NK-92 (cell line): ENCODE results near the gene N4BP3.

Experiments
- DNase-seq: peaks from one replicate; lab custom pipeline; 2025; ENCODE audit not compliant: unreplicated experiment; lab: John Stamatoyannopoulos, UW

N4BP3 gene

DNA sequence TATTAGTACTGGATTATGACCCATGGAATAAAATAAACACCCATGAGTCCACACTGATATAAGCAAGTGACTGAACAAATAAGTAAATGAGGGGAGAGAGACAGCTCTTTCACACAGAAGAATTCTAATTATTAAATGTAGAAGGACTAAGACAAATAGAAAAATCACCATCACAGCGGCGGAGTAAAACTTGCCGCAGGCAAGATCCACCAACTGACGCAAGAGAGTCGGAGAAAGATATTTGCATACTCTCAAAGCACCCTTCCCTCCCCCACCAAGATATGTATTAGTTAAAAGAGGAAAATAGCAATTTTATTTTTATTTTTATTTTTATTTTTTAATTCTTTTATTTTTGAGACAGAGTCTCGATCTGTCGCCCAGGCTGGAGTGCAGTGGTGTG is 14.6 kb upstream of the N4BP3 start:
- DNase-seq = no peak

DNA sequence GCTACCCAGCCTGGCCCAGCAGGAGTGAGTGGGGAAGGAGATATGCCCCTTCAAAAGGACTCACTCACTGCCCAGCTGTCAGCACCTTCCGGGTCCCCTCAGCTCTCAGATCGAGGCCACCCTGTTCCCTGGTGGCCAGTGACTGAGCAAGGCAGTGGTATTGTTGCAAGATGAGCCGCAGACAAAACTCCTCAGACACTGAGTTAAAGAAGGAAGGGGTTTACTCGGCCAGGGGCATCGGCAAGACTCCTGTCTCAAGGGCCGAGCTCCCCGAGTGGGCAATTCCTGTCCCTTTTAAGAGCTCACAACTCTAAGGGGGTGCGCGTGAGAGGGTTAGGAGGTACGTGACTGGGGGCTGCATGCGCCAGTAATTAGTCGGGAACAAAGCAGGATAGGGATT is 9.7 kb upstream of the N4BP3 start:
- no peak for DNase-seq

DNA sequence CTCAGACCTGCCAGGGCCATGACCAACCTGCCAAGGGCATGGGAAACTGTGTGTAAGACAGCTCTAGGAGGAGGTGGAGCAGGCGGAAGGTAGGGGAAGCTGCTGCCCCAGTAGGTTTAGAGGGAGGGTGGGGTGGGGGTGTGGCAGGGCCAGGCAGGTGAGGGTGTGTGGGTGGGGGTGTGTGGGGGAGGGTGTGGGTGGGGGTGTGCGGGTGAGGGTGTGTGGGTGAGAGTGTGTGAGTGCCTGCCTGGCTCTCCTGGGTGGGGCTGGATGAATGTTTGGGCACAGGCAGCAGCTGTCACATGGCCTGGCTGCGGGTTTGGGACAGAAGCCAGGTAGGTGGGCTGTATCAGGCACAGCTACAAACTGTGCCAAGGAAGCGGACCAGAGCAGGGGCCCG is 8.8 kb upstream of the N4BP3 start:
- DNase-seq = no peak

DNA sequence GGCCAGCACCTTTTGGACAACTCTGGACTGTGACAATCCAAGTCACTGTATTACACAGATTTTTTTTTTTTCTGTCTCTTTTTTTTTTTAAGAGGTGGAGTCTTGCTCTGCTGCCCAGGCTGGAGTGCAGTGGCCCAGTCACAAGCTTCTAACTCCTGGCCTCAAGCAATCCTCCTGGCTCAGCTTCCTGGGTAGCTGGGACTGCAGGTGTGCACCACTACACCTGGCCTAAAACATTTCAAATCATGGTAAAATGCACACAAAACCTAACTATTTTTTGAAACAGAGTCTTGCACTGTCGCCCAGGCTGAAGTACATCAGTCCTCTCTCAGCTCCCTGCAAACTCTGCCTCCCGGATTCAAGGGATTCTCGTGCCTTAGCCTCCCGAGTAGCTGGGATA is 7.2 kb upstream of the N4BP3 start:
- no peak for DNase-seq

DNA sequence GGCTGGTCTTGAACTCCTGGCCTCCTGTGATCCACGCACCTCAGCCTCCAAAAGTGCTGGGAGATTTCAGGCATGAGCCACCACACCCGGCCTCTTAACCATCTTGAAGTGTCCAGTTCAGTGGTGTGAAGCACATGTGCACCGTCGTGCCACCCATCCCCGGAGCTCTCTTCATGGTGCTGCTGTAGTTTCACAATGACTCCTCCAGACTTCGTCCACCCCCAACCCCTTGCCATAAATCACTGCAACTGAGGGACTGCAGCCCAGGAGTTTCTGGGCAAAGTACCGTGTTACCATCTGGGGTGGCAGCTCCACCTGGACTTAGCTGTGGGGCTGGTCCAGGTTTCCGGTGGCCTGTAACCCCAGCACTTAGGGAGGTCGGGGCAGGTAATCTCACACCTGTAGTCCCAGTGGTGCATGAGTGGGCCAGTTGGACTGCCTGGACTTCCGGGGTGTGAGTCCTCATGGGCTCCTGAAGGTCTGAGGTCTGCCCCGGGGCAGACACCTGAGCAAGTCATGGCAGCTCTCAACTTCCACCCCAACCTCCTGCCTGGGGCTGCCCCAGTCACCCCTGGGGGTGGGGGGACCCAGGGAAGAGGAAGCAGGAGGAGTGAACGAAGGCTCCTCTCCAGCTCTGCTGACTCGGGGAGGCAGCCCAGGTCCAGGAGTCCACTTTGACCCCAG is 6.6 kb upstream of the N4BP3 start:
- DNase-seq = no peak

DNA sequence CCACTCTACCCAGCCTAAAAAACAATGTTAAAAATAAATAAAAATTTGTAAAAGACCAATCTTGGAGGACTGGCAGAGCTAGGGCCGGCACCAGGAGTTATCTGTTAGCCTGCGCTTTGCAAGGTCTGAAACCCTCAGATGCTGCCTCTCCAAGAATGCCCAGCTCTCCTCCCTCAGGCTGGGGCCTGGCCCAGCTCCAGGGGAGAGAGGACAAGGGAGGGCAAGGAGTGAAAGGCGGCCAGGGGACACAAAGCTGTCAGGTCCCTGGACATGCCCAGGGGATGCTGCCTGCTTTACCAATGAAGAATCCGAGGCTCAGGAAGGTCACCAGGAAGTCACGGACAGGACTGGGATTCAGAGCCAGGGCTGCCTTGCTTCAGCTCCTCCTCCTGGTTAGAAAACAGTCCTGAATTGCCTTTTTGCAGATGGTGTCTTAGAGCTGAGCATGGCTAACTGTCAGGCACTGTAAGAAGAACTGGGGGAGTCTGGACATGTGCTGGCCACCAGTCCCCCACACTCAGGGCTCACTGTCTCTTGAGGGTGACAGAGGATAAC is 5.5 kb upstream of the N4BP3 start:
- no peak for DNase-seq

DNA sequence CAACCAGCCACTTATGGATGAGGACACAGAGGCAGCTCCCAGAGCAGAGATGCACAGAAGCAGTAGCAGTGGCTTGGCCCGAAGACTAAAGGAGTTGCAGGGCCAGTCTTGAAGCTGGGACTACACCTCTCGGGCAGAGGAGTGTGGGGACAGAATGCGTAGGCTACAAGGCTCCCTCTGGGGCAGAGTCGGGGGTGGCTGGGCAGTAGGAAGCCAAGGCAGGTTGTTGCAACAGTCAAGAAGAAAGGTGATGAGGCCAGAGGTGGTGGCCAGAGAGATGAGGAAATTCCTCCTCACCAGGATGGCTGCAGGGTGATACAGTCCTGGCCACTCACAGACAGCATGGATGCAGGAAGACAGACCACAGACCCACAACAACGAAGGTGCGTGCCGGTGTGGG is 4.9 kb upstream of the N4BP3 start:
- DNase-seq = no peak

DNA sequence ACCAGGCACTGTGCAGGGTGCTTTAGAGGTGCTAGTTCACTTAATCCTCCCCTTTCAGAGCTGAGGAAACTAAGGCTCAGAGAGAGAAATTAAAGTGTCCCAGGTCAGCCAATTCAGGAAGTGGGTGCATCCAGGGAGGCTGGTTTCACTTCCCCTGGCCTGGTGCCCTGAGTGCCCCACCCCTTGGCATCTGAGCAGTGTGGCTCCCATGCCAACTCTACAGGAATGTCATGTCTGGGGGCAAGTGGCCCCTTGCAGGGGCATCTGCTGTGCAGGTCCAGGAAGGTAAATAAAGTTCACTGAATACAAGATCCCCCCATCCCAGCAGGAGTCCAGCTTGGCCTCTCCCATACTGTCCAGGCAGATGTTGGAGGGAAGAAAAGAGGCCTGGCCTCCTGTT is 4.4 kb upstream of the N4BP3 start:
- DNase-seq = no peak

DNA sequence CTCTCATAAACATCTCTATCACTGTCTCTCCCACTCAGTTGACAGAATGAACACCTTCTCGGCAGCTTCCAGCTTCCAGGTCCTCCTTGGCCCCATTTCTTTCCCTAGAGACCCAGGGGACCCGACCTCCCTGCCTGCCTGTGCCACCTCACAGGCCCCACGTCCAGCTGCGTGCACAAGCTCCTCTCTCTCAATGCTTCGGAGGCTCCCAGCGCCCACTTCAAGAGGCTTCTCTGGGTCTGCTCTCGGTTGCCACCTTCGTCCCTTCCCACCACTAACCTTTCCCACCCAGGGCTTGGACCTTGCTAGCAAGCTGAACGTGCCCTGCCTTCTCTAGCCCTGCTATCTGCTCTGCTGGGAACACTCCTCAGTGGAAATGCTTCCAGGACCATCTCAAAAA is 2.8 kb upstream of the N4BP3 start:
- no peak for DNase-seq

DNA sequence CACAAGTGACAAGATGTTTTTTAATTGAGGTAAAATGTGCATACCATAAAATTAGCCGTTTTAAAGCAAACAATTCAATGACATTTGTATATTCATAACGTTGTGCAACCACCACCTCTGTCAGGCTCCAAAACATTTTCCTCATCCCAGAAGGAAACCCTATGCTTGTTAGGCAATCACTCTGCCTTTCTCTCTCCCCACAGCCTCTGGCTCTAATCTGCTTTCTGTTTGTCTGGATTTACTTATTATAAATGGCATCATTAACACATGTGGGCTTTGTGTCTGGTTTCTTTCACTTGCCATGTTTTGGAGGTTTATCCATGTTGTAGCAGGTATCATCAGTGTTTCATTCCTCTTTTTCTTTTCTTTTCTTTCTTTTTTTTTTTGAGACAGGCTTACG is 1.4 kb upstream of the N4BP3 start:
- DNase-seq = no peak

DNA sequence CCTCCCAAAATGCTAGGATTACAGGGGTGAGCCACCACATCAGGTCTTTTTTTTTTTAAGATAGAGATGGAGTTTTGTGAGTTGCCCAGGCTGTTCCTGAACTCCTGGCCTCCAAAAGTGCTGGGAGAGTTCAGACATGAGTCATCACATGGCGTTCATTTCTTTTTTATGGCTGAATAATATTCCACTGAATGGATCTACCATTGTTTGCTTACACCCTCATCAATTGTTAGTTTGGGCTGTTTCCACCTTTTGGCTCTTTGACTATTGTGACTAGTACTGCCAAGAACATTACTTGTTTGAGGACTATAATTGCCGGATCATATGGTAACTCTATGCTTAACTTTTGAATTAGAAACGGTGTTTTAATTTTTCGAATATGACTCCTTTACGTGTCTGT is 787 bp upstream of the N4BP3 start:
- no peak for DNase-seq

DNA sequence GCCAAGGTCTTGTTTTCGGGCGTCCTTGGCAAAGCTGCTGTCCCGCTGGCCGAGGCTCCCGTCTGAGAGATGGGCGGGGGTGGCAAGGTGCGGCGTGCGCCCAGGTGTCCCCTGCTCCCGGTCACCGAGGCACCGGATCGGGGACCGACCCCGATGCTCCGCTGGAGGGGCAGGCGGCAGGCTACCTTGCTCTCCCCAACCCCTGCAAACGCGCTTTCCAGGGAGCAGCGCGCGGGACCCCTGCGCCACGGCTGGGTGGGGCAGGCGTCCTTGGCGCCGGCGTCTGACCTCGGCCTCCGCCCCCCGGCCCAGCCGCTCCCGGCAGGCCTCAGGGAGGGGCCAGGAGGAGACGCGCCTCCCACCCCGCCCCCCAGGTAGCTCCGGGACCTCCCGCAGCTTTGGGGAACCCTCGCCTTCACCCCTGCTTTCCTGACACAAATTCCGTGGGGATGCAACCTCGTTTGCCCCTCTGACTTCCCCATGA is 551 bp downstream of the N4BP3 start:
- no peak for DNase-seq

DNA sequence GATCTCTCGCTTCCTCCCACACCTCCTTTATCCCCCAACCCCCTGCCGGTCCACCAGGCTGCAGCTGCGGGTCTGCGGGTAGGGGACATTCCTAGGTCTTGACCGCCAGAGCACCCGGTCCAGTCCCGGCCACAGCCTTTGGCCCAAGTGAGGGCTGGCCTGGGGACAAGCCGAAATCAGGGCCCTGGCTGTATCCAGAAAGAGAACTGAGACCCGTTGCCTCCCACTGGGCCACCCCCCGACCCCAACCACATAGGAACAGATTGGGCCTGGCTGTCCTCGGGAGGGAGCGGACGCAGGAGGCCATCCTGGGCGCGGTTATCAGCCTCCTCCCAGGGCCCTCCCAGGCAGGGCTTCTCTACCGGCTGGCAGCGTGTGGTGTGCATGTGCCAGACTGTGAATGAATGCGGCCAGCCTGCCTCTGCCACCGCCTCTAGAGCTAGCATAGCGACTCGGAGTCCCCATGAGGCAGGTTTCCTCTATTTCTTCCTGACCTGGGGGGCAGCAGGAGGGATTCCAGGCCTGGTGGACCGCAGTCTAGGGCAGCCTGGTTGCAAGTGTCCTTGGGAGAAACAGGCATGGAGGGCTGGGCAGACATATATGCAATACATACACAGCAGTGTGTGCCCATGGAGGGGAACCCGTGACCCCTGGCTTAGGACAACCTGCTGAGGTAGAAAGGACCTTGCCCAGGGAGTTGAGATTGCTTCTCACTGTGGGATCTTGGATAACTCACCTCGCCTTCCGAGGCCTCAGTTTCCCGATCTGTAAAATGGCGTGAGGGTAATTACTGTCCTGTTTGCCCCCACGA is 1.2 kb downstream of the N4BP3 start:
- DNase-seq = no peak

DNA sequence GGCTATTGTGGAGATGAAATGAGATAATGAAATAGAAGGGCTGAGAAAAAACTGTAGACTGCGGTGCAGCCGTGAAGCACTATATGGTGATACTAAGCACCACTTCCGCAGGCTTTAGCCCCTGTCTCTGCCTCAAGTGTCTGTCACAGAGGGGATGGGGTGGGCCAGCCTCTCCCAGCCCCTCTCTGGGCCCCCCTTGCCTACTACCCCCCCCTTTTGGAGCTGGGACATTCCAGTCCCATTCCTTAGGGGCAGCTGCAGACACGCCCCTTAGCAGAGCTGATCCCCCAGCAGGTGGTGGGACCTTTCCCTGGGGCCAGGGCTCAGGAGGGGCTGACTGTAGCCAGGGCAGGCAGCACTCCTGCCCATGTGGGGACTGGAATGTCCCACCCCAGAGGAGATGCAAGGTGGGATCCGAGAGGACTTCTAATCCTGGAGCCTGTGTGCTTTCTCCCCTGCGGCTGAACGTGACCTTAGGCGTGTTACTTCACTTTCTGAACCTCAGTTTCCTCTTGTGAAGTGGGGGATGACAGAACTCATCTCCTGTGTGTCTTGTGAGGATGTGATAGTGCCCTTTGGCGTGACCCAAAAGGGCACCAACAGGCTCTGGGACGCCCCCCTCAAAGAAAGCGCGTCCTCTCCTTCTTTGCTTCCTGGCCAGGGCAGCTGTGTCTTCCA is 1.9 kb downstream of the N4BP3 start:
- no peak for DNase-seq

DNA sequence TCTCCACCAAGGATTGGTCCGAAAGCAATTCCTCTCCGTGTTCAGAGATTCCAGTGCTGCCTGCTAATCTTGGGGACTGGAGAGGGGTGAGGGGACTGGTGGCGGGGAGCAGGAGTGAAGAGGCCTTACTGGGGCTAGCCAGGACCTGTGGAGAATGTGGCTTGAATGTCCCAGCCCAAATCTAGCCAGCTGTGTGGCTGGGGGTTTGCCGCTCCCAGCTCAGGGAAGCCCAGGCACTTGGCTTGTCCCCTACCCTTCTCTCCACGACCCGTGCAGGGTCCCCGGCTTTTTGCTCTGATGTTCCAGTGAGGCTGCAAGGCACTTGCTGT is 2.4 kb downstream of the N4BP3 start:
- DNase-seq = no peak

DNA sequence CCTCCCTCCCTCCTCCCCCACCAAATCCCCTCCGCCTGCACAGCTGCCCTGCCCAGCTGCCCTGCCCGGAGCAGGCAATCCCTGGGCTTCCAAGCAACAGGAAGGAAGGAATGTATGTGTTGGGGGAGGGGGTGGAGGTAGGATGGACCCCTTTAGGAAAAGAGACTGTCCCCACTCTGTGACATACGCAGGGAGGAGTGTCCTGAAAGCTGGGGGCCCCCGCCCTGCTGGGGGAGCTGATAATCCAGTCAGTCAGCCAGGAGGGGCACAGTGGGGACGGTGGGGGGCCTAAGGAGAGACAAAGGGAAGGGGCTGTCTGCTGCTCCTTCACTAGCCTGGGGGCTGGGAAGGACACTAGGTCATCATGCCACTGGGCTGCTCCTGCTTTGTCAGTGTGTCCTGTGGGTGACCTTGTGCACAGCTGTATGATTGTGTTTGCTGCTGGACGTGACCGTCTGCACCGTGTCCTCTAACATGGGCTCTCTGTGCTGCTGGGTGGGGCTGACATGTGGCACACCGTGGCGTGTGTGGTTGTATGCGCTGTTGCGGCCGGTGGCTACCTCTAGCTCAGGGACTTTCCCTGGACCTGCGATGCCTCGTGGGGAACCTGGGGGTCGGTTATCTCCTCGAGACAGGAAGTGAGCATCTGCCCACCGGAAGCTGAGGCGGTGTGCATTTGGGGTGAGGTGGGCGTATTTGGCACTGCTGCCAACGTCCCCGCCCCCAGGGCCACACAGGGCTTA is 3.0 kb downstream of the N4BP3 start:
- DNase-seq = peak; percentile 40

DNA sequence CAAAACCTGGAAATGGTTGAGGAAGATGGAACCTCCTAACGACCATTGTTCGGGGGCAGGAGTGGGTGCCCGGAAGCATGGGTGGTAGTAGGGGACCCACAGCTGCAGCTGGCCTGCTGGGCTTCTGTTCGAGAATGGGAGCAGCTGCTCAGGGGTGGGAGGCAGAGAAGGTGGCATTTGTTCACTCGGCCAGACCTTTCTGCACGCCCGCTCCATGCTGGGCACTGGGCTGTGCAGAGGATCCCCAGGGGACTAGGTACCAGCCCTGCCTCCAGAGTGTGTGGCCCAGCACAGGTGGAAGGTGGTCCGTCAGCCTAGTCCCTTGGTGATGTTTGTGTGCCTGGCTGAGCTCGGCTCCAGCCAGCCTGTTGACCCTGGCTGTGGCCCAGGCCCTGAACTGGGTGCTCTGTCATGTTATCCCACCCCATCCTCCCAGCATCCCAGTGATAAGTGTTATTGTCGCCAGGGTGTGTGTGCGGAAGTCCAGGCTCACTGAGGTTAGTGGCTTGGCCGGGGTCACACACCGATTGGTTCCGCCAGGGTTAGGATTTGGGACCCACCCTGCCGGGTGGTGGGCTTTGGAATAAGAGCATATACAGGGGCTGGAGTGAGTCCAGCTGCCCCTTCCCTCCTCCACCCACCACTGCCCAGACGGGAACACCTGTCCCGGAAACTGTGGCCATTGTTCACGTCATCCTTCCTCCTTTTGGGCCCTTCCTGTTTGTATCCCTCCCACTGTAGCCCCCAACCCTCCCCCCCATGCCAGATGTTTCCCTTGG is 4.8 kb downstream of the N4BP3 start:
- DNase-seq = no peak

DNA sequence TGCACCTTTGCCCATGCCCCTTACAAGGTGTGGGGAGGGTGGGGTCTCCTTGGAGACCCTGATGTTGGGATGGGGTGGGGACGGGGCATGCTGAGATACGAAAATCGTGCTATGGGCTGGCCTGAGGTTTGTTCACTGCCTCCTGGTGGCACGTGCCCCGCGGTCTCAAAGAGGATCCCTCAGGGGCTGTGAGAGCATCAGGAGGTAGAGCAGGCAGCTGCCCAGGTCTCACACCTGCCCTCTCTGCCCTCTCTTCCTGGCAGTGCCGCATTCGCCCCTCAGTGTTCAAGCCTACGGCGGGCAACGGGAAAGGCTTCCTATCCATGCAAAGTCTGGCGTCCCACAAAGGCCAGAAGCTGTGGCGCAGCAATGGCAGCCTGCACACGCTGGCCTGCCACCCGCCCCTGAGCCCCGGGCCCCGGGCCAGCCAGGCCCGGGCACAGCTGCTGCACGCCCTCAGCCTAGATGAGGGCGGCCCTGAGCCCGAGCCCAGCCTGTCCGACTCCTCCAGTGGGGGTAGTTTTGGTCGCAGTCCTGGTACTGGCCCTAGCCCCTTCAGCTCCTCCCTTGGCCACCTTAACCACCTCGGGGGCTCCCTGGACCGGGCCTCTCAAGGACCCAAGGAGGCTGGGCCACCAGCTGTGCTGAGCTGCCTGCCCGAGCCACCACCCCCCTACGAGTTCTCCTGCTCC is 6.7 kb downstream of the N4BP3 start:
- no peak for DNase-seq

DNA sequence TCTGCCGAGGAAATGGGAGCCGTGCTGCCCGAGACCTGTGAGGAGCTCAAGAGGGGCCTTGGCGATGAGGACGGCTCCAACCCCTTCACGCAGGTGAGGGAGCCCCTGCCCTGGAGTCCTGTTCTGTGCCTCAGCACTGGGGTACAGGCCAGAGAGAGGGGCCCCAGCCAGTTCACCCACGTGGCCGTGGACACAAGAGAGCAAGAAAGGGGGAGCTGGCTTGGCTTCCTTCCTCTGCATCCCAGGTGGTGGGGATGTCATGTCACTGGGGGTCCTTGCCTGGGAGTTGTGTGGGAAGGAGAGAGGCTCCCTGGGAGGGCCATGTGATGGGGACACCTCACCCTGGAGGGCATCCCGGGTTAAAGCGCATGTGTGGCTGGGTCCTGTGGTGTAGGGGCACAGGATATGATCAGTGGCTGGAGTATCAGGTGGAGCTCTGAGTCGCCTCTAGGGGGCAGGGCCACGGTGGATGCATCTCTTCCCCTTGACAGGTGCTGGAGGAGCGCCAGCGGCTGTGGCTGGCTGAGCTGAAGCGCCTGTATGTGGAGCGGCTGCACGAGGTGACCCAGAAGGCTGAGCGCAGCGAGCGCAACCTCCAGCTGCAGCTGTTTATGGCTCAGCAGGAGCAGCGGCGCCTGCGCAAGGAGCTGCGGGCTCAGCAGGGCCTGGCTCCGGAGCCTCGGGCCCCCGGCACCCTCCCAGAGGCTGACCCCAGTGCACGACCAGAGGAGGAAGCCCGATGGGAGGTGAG is 7.5 kb downstream of the N4BP3 start:
- DNase-seq = no peak
